ENCODE measurements around the gene GAA.
"Not testable (repeated sequence)": the region's sequence is repeated elsewhere in the genome, so short reads cannot be mapped to it uniquely, and the experiment has no call there.

The GAA gene

DNA sequence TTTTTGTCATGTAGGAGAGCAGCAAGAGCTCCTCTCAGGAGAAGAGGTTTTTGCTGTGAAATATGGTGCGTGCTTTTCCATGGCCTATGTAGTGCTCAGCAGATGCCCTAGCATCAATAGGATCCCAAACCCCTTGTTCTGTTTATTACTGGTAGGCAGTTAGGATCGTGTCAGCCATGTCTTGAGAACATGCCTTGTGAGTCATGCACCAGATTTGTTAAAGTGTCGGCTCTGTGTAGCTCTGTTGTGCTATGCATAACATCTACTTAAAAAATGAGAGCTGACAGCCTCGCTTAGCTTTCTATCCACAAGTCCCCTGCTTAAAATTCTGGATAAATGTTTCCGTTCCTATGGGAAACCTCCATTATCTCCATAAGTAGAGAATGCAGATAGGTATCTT is 50.0 kb downstream of the GAA start:
- no peak for DNase-seq

DNA sequence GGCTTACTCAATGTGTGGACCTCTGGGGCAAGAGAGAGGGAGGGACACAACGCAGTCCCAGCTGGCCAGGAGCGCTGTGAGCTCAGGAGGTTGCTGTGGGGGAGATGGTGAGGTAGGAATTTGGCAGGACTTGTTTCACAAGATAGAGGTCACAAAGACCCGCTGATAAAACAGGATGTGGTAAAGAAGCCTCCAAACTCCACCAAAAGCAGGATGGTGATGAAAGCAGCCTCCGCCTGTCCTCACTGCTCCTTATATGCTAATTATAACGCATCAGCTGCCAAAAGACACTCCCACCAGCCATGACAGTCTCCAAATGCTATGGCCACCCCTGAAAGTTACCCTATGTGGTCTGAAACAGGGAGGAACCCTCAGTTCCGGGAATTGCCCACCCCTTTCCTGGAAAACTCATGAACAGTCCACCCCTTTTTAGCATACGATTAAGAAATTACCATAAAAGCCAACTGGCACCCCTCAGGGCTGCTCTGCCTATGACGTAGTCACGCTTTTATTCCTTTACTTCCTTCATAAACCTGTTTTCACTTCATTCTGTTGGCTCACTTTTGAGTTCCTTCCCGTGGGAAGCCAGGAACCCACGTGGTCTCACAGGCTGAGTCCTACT is 50.8 kb downstream of the GAA start:
- DNase-seq = no peak

DNA sequence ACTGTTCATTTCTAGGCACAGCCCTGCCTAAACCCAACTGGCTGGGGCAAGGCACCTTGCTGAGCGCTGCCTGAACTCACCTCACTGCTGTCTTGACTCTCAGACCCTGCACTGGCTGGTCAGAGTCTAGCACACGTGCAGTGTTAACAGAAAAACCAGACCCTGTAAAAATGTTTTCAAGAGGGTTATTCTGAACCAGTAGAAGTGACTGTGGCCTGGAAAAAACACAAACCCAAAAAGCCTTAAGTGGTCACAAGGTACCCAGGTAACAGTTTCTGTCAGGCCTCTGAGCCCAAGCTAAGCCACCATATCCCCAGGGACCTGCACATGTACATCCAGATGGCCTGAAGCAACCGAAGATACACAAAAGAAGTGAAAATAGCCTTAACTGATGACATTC is 51.6 kb downstream of the GAA start:
- no peak for DNase-seq

DNA sequence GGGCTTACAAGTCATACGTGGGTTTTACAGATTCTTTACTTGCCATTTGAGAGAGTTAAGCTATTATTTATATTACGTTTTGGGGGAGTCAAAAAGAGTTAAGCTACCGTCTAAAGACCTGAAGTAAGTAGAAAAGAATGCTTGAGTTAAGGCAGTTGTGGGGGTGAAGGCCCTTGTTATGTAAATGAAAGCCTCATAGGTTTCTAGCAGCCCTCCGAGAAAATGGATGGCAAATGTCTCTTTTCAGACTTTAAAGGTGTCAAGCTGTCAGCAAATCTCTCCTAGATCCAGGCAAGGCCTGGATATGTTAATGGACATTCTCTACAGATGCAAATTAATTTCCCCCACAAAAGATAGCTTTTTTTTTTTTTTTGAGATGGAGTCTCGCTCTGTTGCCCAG is 52.8 kb downstream of the GAA start:
- DNase-seq = no peak

DNA sequence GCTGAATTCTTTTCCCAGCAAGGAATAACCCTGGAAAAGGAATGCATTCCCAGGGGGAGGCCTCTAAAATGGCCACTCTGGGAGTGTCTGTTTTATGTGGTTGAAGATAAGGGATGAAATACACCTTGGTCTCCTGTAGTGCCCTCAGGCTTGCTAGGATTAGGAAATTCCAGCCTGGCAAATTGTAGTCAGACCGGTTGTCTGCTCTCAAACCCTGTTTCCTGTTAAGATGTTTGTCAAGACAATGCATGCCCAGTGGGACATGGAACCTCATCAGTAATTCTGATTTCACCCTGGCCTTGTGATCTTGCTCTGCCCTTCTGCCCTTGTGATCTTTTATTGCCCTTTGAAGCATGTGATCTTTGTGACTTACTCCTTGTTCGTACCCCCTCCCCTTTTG is 54.2 kb downstream of the GAA start:
- DNase-seq = not testable (repeated sequence)

DNA sequence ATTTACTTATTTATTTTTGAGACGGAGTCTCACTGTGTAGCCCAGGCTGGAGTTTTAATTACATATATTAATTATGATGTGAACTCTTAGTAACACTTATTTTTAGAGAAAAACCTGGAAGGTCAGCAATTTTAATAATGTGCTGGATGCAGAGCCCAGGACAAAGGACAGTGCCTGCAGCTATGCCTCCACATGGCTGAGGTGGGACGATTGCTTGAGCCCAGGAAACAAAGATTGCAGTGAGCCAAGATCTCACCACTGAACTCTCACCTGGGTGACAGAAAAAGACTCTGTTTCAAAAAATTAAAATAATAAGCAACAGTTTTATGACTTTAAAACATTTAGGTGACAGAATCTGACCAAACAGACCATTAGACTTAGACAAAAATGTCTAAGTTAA is 57.5 kb downstream of the GAA start:
- no peak for DNase-seq

DNA sequence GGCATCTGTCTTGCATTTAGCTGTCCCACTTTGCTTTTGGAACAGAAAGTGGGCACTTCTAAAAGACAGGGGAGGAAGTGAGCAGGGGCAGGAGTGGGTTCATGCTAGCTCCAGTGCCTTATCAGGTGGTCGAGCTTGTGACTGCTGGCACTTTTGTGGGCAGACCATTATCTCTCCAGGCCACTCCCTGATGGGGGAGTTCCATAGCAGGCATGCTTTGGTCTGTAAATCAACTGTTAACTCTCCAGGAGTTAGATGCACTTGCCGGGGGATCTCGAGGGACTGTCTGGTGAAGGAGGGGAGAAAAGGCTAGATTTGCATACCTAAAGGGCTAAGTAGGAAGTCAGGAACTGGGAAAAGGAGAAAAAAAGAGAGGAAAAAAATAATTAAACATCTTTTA is 59.2 kb downstream of the GAA start:
- DNase-seq = no peak

DNA sequence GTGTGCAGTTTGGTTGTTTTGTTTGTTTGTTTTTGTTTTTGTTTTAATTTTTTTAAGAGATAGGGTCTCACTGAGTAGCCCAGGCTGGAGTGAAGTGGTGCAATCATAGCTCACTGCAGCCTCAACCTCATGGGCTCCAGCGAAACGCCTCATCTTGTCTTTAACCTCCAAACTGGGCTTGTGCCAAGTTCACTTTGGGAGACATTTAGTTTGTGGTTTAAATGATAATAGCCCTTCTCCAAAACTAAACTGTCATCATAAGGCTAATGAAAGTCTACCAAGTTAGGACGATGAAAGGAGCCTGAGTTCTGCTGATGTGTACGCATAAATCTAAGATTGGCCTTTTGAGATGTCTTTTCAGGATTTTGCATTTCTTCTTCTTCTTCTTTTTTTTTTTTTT is 62.0 kb downstream of the GAA start:
- DNase-seq = no peak

DNA sequence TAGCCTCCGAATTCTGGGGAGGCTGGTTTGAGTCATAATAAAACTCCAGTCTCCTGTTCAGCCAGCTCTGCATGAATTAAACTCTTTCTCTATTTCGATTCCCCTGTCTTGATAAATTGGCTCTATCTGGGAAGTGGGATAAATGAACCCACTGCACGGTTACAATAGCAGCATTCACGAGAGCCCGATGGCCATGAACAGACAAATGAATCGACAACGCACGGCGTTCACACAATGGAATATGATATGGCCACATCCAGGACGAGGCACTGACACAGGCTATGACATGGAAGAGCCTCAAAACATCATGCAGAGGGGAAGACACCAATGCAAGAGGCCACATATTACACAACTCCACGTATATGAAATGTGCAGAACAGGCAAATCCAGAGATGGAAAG is 62.8 kb downstream of the GAA start:
- DNase-seq = no peak

DNA sequence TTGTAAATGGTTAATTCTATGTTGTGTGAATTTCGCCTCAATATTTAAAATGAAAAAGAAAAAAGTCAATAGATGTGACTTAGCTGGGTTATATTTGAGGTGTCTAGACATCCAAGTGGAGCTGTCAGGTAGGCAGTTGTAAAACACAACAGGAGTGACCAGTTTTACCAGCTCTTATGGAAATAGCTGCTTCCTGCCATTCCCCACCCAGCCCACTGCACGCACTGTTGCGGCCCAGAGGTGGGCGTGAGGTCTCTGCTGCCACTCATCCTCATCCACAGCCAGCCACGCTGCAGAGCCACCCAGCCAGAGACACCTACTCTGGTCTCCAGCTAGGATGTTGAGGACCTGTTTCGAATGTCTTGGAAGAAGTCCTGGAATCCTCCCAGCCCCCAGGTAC is 65.1 kb downstream of the GAA start:
- DNase-seq = no peak

DNA sequence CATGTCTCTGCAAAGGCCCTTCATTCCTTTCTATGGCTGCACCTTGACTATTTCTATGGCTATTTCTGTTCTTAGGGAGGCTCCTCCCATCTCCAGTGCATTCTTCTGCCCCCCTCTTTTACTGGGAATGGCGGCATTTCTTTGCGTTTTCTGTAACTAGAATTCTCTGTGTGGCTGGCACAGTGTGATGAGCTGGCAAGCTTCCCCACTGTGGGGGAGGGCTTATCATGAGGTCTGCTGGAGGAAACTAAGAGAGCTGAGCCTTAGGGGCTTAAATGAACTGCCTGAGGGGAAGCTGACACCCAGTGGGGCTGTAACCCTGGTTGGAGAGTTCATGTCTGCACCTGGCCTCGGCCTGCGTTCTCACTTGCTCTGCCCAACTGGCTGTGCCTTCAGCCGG is 67.0 kb downstream of the GAA start:
- no peak for DNase-seq

DNA sequence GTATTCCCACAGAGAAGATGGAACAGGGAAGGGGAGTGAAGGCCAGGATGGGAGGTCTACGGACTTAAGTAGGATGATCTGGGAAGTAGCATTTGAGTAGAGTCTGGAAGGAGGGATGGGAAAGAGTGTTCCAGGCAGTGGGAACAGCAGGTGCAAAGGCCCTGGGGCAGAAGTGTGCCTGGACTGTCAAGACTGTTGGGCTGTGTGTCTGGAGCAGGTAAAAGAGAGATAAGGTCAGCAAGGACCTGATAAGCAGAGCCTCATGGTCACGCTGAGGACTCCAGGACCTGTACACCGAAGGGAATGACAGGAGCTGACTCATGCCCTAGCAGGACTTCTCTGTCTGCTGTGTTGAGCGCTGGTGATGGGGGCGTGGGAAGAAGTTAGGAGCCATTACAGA is 67.7 kb downstream of the GAA start:
- DNase-seq = no peak
